Measurements from ENCODE around the gene DICER1.

DICER1 gene

GRCh38 chr14:95069547-95069946 lies 87.8 kb downstream of the DICER1 start:
- Histone ChIP-seq H3K27me3 (ENCODE audit: low read depth, low read length) (peaks cover 9% of the 10 kb centered on the region; the same call in 1 of the 2 replicates), H3K4me2 (ENCODE audit: low read length) (no peak overlapping the region), H2AFZ (ENCODE audit: low read depth, low read length) (no peak overlapping the region), H3K9ac (ENCODE audit: low read length) (no peak overlapping the region), H3K4me1 (ENCODE audit: low read length) (no peaks in the 10 kb centered on the region), H3K9me3 (ENCODE audit: insufficient read depth, low read length) (no peaks in the 10 kb centered on the region), H4K20me1 (ENCODE audit: insufficient read depth, low read length) (no peaks in the 10 kb centered on the region), H3K27ac (ENCODE audit: low read length) (no peak overlapping the region), H3K36me3 (replicated peaks; ENCODE audit: low read depth, low read length) (no peaks in the 10 kb centered on the region), H3K79me2 (ENCODE audit: low read length) (no peaks in the 10 kb centered on the region), H3K4me3 (ENCODE audit: low read length) (no peak overlapping the region)
- TF ChIP-seq CTCF (IDR thresholded peaks at IDR 0.05; ENCODE audit: low read depth, low read length) (no peak), EZH2phosphoT487 (IDR thresholded peaks at IDR 0.05; ENCODE audit: low read depth) (no peak)

- H3K9me3 ChIP-seq (ENCODE audit: insufficient read depth, low read length) = no peaks in the 10 kb centered on the region
- H3K4me2 ChIP-seq (ENCODE audit: low read length) = no peak overlapping the region
- H4K20me1 ChIP-seq (ENCODE audit: insufficient read depth, low read length) = no peaks in the 10 kb centered on the region
- no peak overlapping the region for H3K27ac ChIP-seq (ENCODE audit: low read length)
- TF ChIP-seq EZH2phosphoT487 (IDR thresholded peaks at IDR 0.05; ENCODE audit: low read depth) (no peak), CTCF (IDR thresholded peaks at IDR 0.05; ENCODE audit: low read depth, low read length) (no peak)
- no peak overlapping the region for H3K9ac ChIP-seq (ENCODE audit: low read length)
- no peak overlapping the region for H3K4me3 ChIP-seq (ENCODE audit: low read length)
- H3K79me2 ChIP-seq (ENCODE audit: low read length) = no peaks in the 10 kb centered on the region
- H3K27me3 ChIP-seq (ENCODE audit: low read depth, low read length) = peaks cover 9% of the 10 kb centered on the region; the same call in 1 of the 2 replicates
- no peaks in the 10 kb centered on the region for H3K36me3 ChIP-seq (replicated peaks; ENCODE audit: low read depth, low read length)
- no peaks in the 10 kb centered on the region for H3K4me1 ChIP-seq (ENCODE audit: low read length)
- no peak overlapping the region for H2AFZ ChIP-seq (ENCODE audit: low read depth, low read length)
Observed at GRCh38 chr14:95069018-95069417, 88.3 kb downstream of the DICER1 start.

GRCh38 chr14:95068521-95068920 lies 88.8 kb downstream of the DICER1 start:
- H3K79me2 ChIP-seq (ENCODE audit: low read length) = no peaks in the 10 kb centered on the region
- no peak overlapping the region for H2AFZ ChIP-seq (ENCODE audit: low read depth, low read length)
- H3K9me3 ChIP-seq (ENCODE audit: insufficient read depth, low read length) = no peaks in the 10 kb centered on the region

GRCh38 chr14:95068080-95068479 lies 89.2 kb downstream of the DICER1 start:
- Histone ChIP-seq H3K79me2 (ENCODE audit: low read length) (no peaks in the 10 kb centered on the region), H3K9me3 (ENCODE audit: insufficient read depth, low read length) (no peaks in the 10 kb centered on the region), H3K36me3 (replicated peaks; ENCODE audit: low read depth, low read length) (no peaks in the 10 kb centered on the region), H3K4me3 (ENCODE audit: low read length) (no peak overlapping the region), H3K9ac (ENCODE audit: low read length) (no peak overlapping the region), H3K27ac (ENCODE audit: low read length) (no peak overlapping the region), H4K20me1 (ENCODE audit: insufficient read depth, low read length) (no peaks in the 10 kb centered on the region), H2AFZ (ENCODE audit: low read depth, low read length) (no peak overlapping the region), H3K4me1 (ENCODE audit: low read length) (no peaks in the 10 kb centered on the region), H3K27me3 (ENCODE audit: low read depth, low read length) (peaks cover 2% of the 10 kb centered on the region; the same call in 1 of the 2 replicates), H3K4me2 (ENCODE audit: low read length) (no peak overlapping the region)
- TF ChIP-seq EZH2phosphoT487 (IDR thresholded peaks at IDR 0.05; ENCODE audit: low read depth) = no peak
- no peak for TF ChIP-seq CTCF (IDR thresholded peaks at IDR 0.05; ENCODE audit: low read depth, low read length)

More at GRCh38 chr14:95068521-95068920, 88.8 kb downstream of the DICER1 start:
- H3K27me3 ChIP-seq (ENCODE audit: low read depth, low read length) = peaks cover 4% of the 10 kb centered on the region; the same call in 1 of the 2 replicates
- H3K27ac ChIP-seq (ENCODE audit: low read length) = no peak overlapping the region
- H3K4me2 ChIP-seq (ENCODE audit: low read length) = no peak overlapping the region
- H3K4me1 ChIP-seq (ENCODE audit: low read length) = no peaks in the 10 kb centered on the region
- H3K4me3 ChIP-seq (ENCODE audit: low read length) = no peak overlapping the region
- H3K36me3 ChIP-seq (replicated peaks; ENCODE audit: low read depth, low read length) = no peaks in the 10 kb centered on the region
- TF ChIP-seq EZH2phosphoT487 (IDR thresholded peaks at IDR 0.05; ENCODE audit: low read depth) (no peak), CTCF (IDR thresholded peaks at IDR 0.05; ENCODE audit: low read depth, low read length) (no peak)
- H4K20me1 ChIP-seq (ENCODE audit: insufficient read depth, low read length) = no peaks in the 10 kb centered on the region
- H3K9ac ChIP-seq (ENCODE audit: low read length) = no peak overlapping the region
